ENCODE data around the gene PTPRN2. TPM values are rescaled to one million over a fixed set of nuclear protein-coding genes. Genes with fewer than 3 reads are reported as not detected.

Gene PTPRN2
- total RNA-seq, 1 experiment from 2014 or later: 1.1 TPM

- H3K4me3 ChIP-seq (ENCODE audit: low read depth in 2 of 2, low read length in 2 of 2): no peak overlapping the region
- in situ Hi-C loops (cut with HindIII; ENCODE audit: low pct_unique_long_range_greater_than_20kb, low sequenced_read_pairs): no loop called here
- no peak for TF ChIP-seq TCF7L2 (IDR thresholded peaks at IDR 0.05; ENCODE audit: low read depth, low read length)
- no peak for TF ChIP-seq SIN3A (IDR thresholded peaks at IDR 0.05; ENCODE audit: borderline replicate concordance, insufficient read depth, low read depth, low read length)
- no peak for TF ChIP-seq CTCF (IDR thresholded peaks at IDR 0.05)
- no peak for TF ChIP-seq REST (IDR thresholded peaks at IDR 0.05; ENCODE audit: insufficient read depth in 1 of 2, low read depth in 2 of 2, low read length in 1 of 2)
- TF ChIP-seq POLR2AphosphoS5 (IDR thresholded peaks at IDR 0.05; ENCODE audit: low read depth, low read length): no peak
- ATAC-seq: no peak
- no peak for DNase-seq (ENCODE audit: low read depth, low spot score)
- no peaks in the 10 kb centered on the region for H3K27me3 ChIP-seq (ENCODE audit: control insufficient read depth, insufficient read depth, low read length)
- H3K36me3 ChIP-seq (ENCODE audit: control insufficient read depth, insufficient read depth, low read length): no peaks in the 10 kb centered on the region
- BruUV-seq (replicated peaks): no TSS peak
- intact Hi-C loops (cut with micrococcal nuclease; ENCODE audit: unreplicated experiment): no loop called here
- no peaks in the 10 kb centered on the region for H3K4me1 ChIP-seq (ENCODE audit: control insufficient read depth, insufficient read depth, low read length)
- no peaks in the 10 kb centered on the region for H3K9me3 ChIP-seq (ENCODE audit: control insufficient read depth, insufficient read depth, low read depth, low read length)
- ChIA-PET CTCF (no interaction called here), POLR2A (no interaction called here)
- no peak overlapping the region for H3K27ac ChIP-seq (ENCODE audit: low read length)
Measured at GRCh38 chr7:157766098-157766497, 821.5 kb downstream of the PTPRN2 start.

GRCh38 chr7:157764946-157765537 lies 822.6 kb downstream of the PTPRN2 start:
- DNase-seq (ENCODE audit: low read depth, low spot score) (no peak), ATAC-seq (no peak)
- Histone ChIP-seq H3K9me3 (ENCODE audit: control insufficient read depth, insufficient read depth, low read depth, low read length) (no peaks in the 10 kb centered on the region), H3K27ac (ENCODE audit: low read length) (no peak overlapping the region), H3K4me1 (ENCODE audit: control insufficient read depth, insufficient read depth, low read length) (no peaks in the 10 kb centered on the region), H3K4me3 (ENCODE audit: low read depth in 2 of 2, low read length in 2 of 2) (no peak overlapping the region), H3K36me3 (ENCODE audit: control insufficient read depth, insufficient read depth, low read length) (no peaks in the 10 kb centered on the region), H3K27me3 (ENCODE audit: control insufficient read depth, insufficient read depth, low read length) (no peaks in the 10 kb centered on the region)
- intact Hi-C loops (cut with micrococcal nuclease; ENCODE audit: unreplicated experiment): no loop called here
- in situ Hi-C loops (cut with HindIII; ENCODE audit: low pct_unique_long_range_greater_than_20kb, low sequenced_read_pairs): no loop called here
- no TSS peak for BruUV-seq (replicated peaks)
- no peak for TF ChIP-seq REST (IDR thresholded peaks at IDR 0.05; ENCODE audit: insufficient read depth in 1 of 2, low read depth in 2 of 2, low read length in 1 of 2)
- TF ChIP-seq POLR2AphosphoS5 (IDR thresholded peaks at IDR 0.05; ENCODE audit: low read depth, low read length): no peak
- TF ChIP-seq CTCF (IDR thresholded peaks at IDR 0.05): no peak
- TF ChIP-seq SIN3A (IDR thresholded peaks at IDR 0.05; ENCODE audit: borderline replicate concordance, insufficient read depth, low read depth, low read length): no peak
- TF ChIP-seq TCF7L2 (IDR thresholded peaks at IDR 0.05; ENCODE audit: low read depth, low read length): no peak
- ChIA-PET CTCF (no interaction called here), POLR2A (no interaction called here)
